Colonic mucosa (tissue), 4 donors: Measurements from ENCODE around the gene HCLS1. TPM values are rescaled to one million over a fixed set of nuclear protein-coding genes. Genes with fewer than 3 reads are reported as not detected.
A peak's percentile ranks its signal among the peaks of the same experiment; 100 is the strongest.

ENCODE experiments used
- DNase-seq: peaks from one replicate; pipeline ENCODE4 v3.0.0-alpha.2; 2020
- H3K27ac ChIP-seq: fragments of 200-600 bp; one replicate; pipeline ENCODE4 v1.8.0; 2021
- H3K27me3 ChIP-seq: fragments of 200-600 bp; one replicate; pipeline ENCODE4 v1.8.0; 2021
- H3K36me3 ChIP-seq: fragments of 200-600 bp; one replicate; pipeline ENCODE4 v1.8.0; 2021
- H3K4me1 ChIP-seq: fragments of 200-600 bp; one replicate; pipeline ENCODE4 v1.8.0; 2021; ENCODE audit warnings: mild to moderate bottlenecking
- H3K4me3 ChIP-seq: fragments of 200-600 bp; one replicate; pipeline ENCODE4 v1.8.0; 2021
- H3K9ac ChIP-seq, 2 donors: one replicate each; pipeline ENCODE4 v1.7.0; 2013; ENCODE audit warnings: control low read depth in 2 of 2, low read depth in 2 of 2, low read length in 2 of 2
- H3K9me3 ChIP-seq: fragments of 200-600 bp; one replicate; pipeline ENCODE4 v1.8.0; 2021
- intact Hi-C: fragments of 100-400 bp; cut with DNase I; formaldehyde crosslinking; loops from one replicate; pipeline ENCODE4 v1.14.1; 2022
- total RNA-seq, 2 donors: library from RNA; stranded (reverse); fragmentation: NEBNext Ultra II Directional in 1 of 2; extraction: Animal tissue kit (Norgen Biotek cat#: 25700) in 1 of 2; gene quantifications; one replicate each; pipeline ENCODE4 v1.2.1, GENCODE V29; 2021
- TF ChIP-seq, protein P1 (sequence below): fragments of 200-600 bp; IDR thresholded peaks from one replicate; pipeline ENCODE4 v1.8.0; 2022; ENCODE audit warnings: antibody characterized with exemption, mild to moderate bottlenecking
- donor health status: healthy.
- donor health status: DM: no; HTN: no; CAD: no.
- donor health status: DM: no; HTN: no; CAD: no.

HCLS1 gene
- total RNA-seq, 2 donors from 2014 or later: 9.2 to 10.0 TPM

DNA sequence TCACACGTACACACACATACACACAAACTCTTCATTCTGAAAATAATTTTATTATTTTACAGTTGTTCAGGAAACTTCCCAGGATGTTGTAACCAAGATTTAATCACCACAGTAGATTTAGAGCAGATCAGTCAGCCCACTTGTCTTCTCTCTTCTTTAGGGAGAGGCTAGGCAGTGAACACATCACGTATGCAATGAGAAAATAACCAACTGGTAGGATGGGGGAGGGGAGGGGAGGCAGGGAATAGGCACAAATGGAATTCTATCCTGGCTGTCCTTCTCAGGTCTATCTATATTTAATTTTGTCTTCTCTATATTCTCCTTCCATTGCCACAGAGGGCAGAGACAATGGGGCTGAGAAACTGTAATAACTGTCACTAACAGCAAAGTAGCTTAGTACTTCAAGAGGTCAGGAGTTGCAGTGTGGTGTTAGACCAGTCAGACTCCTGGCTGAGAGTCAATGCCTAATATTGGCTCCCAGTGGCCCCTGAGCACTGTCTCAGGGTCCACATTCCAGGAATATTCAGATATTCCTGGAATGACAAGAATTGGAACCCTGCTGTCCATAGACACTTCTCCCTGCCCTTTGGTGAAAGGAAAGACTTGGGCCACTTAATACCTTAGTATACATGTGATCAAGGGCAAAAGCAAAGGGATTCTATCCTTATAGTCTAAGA is 2.6 kb upstream of the HCLS1 start:
- Histone ChIP-seq H3K4me1 (no peaks in the 10 kb centered on the region), H3K27ac (no peak overlapping the region), H3K36me3 (peaks cover 6% of the 10 kb centered on the region), H3K9me3 (no peaks in the 10 kb centered on the region), H3K9ac (no peak overlapping the region), H3K27me3 (no peaks in the 10 kb centered on the region), H3K4me3 (no peak overlapping the region)
- TF ChIP-seq, protein P1, sequence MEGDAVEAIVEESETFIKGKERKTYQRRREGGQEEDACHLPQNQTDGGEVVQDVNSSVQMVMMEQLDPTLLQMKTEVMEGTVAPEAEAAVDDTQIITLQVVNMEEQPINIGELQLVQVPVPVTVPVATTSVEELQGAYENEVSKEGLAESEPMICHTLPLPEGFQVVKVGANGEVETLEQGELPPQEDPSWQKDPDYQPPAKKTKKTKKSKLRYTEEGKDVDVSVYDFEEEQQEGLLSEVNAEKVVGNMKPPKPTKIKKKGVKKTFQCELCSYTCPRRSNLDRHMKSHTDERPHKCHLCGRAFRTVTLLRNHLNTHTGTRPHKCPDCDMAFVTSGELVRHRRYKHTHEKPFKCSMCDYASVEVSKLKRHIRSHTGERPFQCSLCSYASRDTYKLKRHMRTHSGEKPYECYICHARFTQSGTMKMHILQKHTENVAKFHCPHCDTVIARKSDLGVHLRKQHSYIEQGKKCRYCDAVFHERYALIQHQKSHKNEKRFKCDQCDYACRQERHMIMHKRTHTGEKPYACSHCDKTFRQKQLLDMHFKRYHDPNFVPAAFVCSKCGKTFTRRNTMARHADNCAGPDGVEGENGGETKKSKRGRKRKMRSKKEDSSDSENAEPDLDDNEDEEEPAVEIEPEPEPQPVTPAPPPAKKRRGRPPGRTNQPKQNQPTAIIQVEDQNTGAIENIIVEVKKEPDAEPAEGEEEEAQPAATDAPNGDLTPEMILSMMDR: no peak
- intact Hi-C loops: no loop called here
- no peak for DNase-seq

DNA sequence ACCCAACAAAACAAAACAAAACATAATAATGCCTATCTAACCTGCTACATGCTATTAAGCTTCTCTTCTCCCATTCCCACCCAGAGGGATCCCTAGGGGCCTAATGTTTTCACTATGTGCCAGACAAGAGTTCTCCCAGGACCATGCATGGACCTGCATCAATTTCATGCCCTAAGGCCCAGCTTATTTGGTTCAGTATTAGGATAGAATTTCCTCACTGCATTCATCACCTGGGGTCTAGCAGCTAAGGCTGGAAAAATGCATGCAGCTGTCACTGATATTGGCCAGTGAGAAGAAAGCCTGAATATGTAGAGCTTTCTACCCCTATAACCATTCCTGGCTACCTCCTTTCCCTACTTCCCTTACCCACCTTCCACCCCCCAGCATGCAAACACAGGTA is 2.0 kb upstream of the HCLS1 start:
- TF ChIP-seq, protein P1: no peak
- H3K9me3 ChIP-seq: no peaks in the 10 kb centered on the region
- no peak overlapping the region for H3K4me3 ChIP-seq
- no peaks in the 10 kb centered on the region for H3K4me1 ChIP-seq
- intact Hi-C loops: no loop called here
- no peak overlapping the region for H3K27ac ChIP-seq
- peaks cover 6% of the 10 kb centered on the region for H3K36me3 ChIP-seq
- no peaks in the 10 kb centered on the region for H3K27me3 ChIP-seq
- no peak for DNase-seq
- H3K9ac ChIP-seq: no peak overlapping the region

DNA sequence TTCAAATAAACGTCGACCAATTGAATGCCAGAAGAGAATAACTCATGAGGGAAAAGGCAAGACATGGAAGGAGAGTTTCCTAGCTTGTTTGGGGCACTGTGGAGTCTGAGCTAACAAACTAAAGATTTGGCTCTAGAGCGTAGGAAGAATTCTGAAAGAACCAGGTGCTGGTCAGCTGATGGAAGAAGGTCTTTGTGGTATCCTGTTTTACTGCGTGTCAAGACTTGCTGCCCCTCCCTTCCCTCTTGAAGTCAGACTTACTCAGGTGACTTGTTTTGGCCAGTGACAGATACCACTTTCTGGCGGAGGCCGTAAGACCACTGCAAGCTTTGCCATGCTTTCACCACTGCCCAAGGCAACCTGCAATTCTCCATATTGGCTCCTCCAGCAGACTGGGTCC is 673 bp upstream of the HCLS1 start:
- DNase-seq: no peak
- Histone ChIP-seq H3K36me3 (peaks cover 6% of the 10 kb centered on the region), H3K4me1 (no peaks in the 10 kb centered on the region), H3K9me3 (no peaks in the 10 kb centered on the region), H3K4me3 (no peak overlapping the region), H3K27me3 (no peaks in the 10 kb centered on the region), H3K9ac (no peak overlapping the region), H3K27ac (peak overlapping the region; percentile 74)
- TF ChIP-seq, protein P1: no peak
- intact Hi-C loops: no loop called here

DNA sequence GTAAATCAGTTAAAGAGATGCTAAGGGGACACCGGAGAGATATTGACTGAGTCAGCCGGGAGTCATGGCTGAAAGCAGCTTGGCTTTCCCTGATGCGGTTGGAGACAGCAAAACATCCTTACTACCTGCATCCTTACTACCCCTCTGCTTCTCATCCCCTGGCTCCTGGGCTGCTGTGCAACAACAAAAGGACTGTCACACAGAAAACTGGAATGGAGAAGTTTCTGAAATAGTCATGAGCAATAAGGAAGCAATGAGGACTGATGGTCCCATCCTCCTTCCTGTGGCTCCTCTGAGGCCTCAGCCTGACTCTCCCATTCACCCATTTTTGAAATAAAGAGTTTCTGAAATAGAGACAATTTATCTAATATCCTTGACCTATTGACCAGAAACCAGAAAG is 1.1 kb downstream of the HCLS1 start:
- Histone ChIP-seq H3K9me3 (no peaks in the 10 kb centered on the region), H3K4me3 (peak overlapping the region; percentile 2), H3K4me1 (no peaks in the 10 kb centered on the region), H3K36me3 (no peaks in the 10 kb centered on the region), H3K27ac (peak overlapping the region; percentile 74), H3K27me3 (no peaks in the 10 kb centered on the region), H3K9ac (peak overlapping the region in 1 of 2 donors; percentile 6)
- intact Hi-C loops: no loop called here
- DNase-seq: no peak
- TF ChIP-seq, protein P1: no peak

DNA sequence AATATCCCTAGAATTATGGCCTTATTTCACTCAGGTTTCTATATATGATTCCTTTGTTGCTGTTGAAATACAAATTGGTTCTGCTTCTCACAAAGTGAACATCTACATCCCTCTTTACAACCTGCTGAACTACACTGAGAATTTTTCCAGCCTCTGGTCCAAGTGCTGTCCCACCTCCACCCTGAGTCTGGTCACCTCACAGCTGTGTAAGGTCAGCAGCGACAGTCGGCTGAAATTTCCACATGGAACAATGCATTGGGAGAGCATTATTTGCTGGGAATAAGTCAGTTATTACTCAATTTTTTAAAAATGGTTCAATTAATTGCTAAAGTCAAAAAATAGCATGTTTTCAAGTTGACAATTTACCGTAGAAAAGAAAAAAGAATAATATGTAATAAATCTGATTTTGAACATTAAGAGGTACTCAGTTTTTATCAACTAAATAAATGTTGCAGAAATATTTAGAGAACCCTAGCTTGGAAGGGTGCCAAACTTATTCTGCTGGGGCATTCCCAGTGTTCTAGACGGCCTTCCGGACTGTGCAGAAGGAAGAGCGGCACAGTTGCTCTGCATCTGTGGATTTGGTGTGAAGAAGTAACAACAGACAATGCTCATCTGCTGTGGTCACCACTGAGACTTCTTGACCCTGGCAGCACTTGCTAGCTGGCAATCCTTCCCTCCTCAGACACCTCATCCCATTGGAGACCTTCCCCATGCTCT is 1.8 kb downstream of the HCLS1 start:
- Histone ChIP-seq H3K4me3 (no peak overlapping the region), H3K36me3 (no peaks in the 10 kb centered on the region), H3K27me3 (no peaks in the 10 kb centered on the region), H3K27ac (peak overlapping the region; percentile 74), H3K9ac (no peak overlapping the region), H3K9me3 (no peaks in the 10 kb centered on the region), H3K4me1 (no peaks in the 10 kb centered on the region)
- TF ChIP-seq, protein P1: no peak
- intact Hi-C loops: no loop called here
- no peak for DNase-seq
